GM12878 (cell line): ENCODE results near the gene RETREG1. TPM values are rescaled to one million over a fixed set of nuclear protein-coding genes. Genes with fewer than 3 reads are reported as not detected.

Experiments used
- ATAC-seq: fragments of 200-7000 bp; cut with Tn5 transposase; 3 replicates; pipeline ENCODE4 v1.9.1; 2020; ENCODE audit warnings: mild to moderate bottlenecking, moderate library complexity
- BruUV-seq: library from RNA; stranded (reverse); fragments of 400-500 nt; replicated peaks from 2 replicates; lab custom pipeline; 2021; lab: Mats Ljungman, UMichigan
- CTCF ChIA-PET: fragments of 300-600 bp; sonication (Branson Sonifier 250); formaldehyde crosslinking; extraction: SDS; loops from one replicate; lab custom pipeline; 2021; ENCODE audit warnings: inconsistent platforms; lab: Yijun Ruan, JAX
- POLR2A ChIA-PET: fragments of 350-600 bp; formaldehyde crosslinking; extraction: SDS; loops from one replicate; lab custom pipeline; 2021; ENCODE audit warnings: inconsistent platforms; lab: Charles Lee
- RAD21 ChIA-PET: fragments of 300-600 bp; sonication (Branson Sonifier 250); formaldehyde crosslinking; loops from one replicate; lab custom pipeline; 2023; ENCODE audit warnings: antibody characterized with exemption; ENCODE audit not compliant: unreplicated experiment; lab: Charles Lee
- SMC1A ChIA-PET: fragments of 300-600 bp; sonication (Branson Sonifier 250); formaldehyde crosslinking; loops from one replicate; lab custom pipeline; 2023; ENCODE audit not compliant: unreplicated experiment, uncharacterized antibody; lab: Charles Lee
- DNase-seq: peaks from one replicate; pipeline ENCODE4 v3.0.0-alpha.2; 2011; ENCODE audit warnings: low read depth, low spot score
- FAIRE-seq: peaks from 3 replicates; lab custom pipeline; 2011; peaks lifted over from hg19 to GRCh38; lab: Jason Lieb, UNC
- H2AFZ ChIP-seq: 2 replicates; pipeline ENCODE4 v1.6.0; 2011; ENCODE audit warnings: low read depth, low read length, control low read depth; ENCODE audit not compliant: control insufficient read depth
- H3K27ac ChIP-seq: 2 replicates; pipeline ENCODE4 v1.5.1; 2011; ENCODE audit warnings: control low read depth; ENCODE audit not compliant: control insufficient read depth, insufficient read depth
- H3K27me3 ChIP-seq, 2 experiments: replicated peaks in 1 of 2; 2 replicates each; pipeline versions ENCODE4 v1.6.0 to v1.6.1; 2011; ENCODE audit warnings: low read length in 1 of 2; ENCODE audit not compliant: control insufficient read depth in 2 of 2, insufficient read depth in 2 of 2
- H3K36me3 ChIP-seq, 2 experiments: 2 replicates each; pipeline ENCODE4 v1.5.1; 2011; ENCODE audit warnings: low read length in 1 of 2; ENCODE audit not compliant: control insufficient read depth in 2 of 2, insufficient read depth in 2 of 2
- H3K4me1 ChIP-seq: 2 replicates; pipeline ENCODE4 v1.6.1; 2011; ENCODE audit warnings: mild to moderate bottlenecking, low read length, moderate library complexity, mixed read lengths; ENCODE audit not compliant: control insufficient read depth, insufficient read depth
- H3K4me2 ChIP-seq: 2 replicates; pipeline ENCODE4 v1.6.0; 2011; ENCODE audit warnings: control low read depth; ENCODE audit not compliant: control insufficient read depth, insufficient read depth
- H3K4me3 ChIP-seq: fragments of 200-600 bp; sonication (generic); 2 replicates; pipeline ENCODE4 v1.5.1; 2016
- H3K79me2 ChIP-seq: 2 replicates; pipeline ENCODE4 v1.6.0; 2011; ENCODE audit warnings: low read length; ENCODE audit not compliant: control insufficient read depth, insufficient read depth
- H3K9ac ChIP-seq: 2 replicates; pipeline ENCODE4 v1.8.0; 2011; ENCODE audit warnings: low read length, control low read depth, mixed read lengths; ENCODE audit not compliant: control insufficient read depth, insufficient read depth
- H3K9me3 ChIP-seq: replicated peaks from 3 replicates; pipeline ENCODE4 v1.5.1; 2011; ENCODE audit warnings: mild to moderate bottlenecking, low read length; ENCODE audit not compliant: control insufficient read depth, insufficient read depth
- H4K20me1 ChIP-seq: 2 replicates; pipeline ENCODE4 v1.6.0; 2011; ENCODE audit not compliant: control insufficient read depth, insufficient read depth
- CBFB ChIP-seq: IDR thresholded peaks from 2 replicates; pipeline ENCODE4 v1.6.1; 2016; ENCODE audit warnings: antibody characterized with exemption, low read depth
- CHD1 ChIP-seq: IDR thresholded peaks from 2 replicates; pipeline ENCODE4 v1.6.1; 2012; ENCODE audit warnings: low read depth, low read length, improper control_type of control experiment
- CHD2 ChIP-seq: IDR thresholded peaks from 2 replicates; pipeline ENCODE4 v1.6.1; 2011; ENCODE audit warnings: low read depth, low read length, improper control_type of control experiment, borderline replicate concordance
- CREM ChIP-seq: IDR thresholded peaks from 2 replicates; pipeline ENCODE4 v1.6.1; 2014; ENCODE audit warnings: antibody characterized with exemption, low read depth
- LARP7 ChIP-seq: fragments of 450-650 bp; IDR thresholded peaks from 2 replicates; pipeline ENCODE4 v1.6.1; 2017; ENCODE audit warnings: mild to moderate bottlenecking
- MEF2B ChIP-seq: fragments of 450-650 bp; IDR thresholded peaks from 2 replicates; pipeline ENCODE4 v1.6.1; 2018; ENCODE audit warnings: mild to moderate bottlenecking, moderate library complexity; ENCODE audit not compliant: partially characterized antibody, poor library complexity, severe bottlenecking
- PML ChIP-seq: IDR thresholded peaks from 2 replicates; pipeline ENCODE4 v1.6.1; 2012; ENCODE audit warnings: low read length, inconsistent platforms
- RBBP5 ChIP-seq: fragments of 200-600 bp; sonication (generic); conservative IDR thresholded peaks from 2 replicates; pipeline ENCODE4 v1.6.1; 2016
- TCF7 ChIP-seq: IDR thresholded peaks from 2 replicates; pipeline ENCODE4 v1.6.1; 2014; ENCODE audit warnings: antibody characterized with exemption, borderline replicate concordance
- ZNF622 ChIP-seq: fragments of 450-650 bp; IDR thresholded peaks from 2 replicates; pipeline ENCODE4 v1.6.1; 2017; ENCODE audit warnings: mild to moderate bottlenecking, inconsistent platforms
- WGBS: methylation state at CpG from one replicate; pipeline ENCODE4 v1.1.6; 2016; ENCODE audit warnings: low lambda C conversion rate; ENCODE audit not compliant: insufficient replicate concordance, insufficient coverage; ENCODE audit errors: missing lambda C conversion rate; 5-methylcytosine and 5-hydroxymethylcytosine counted together
- in situ Hi-C: fragments of 300-500 bp; cut with MboI; formaldehyde crosslinking; loops from 9 replicates; pipeline ENCODE4 v1.14.3; 2018; ENCODE audit warnings: mixed read lengths
- intact Hi-C: fragments of 100-400 bp; cut with micrococcal nuclease; formaldehyde crosslinking; loops from one replicate; pipeline ENCODE4 v1.14.2; 2022; ENCODE audit not compliant: unreplicated experiment
- polyA plus RNA-seq, 11 experiments: library from polyadenylated mRNA; depleted of rRNA in 4 of 11; unstranded in 6 of 11; stranded (reverse) in 5 of 11; fragments of >200 nt; fragmentation: Nextera tagmentation in 4 of 11; fragmentation: Illumina TruSeq in 1 of 11; extraction: Ambion mirVana in 4 of 11; extraction: Trizol in 1 of 11; gene quantifications; 1 replicate in 1 of 11; 2 replicates in 10 of 11; pipeline versions ENCODE4 v1.2.1 to v1.2.3, GENCODE V29; 2011 to 2016; ENCODE audit warnings: inconsistent platforms in 2 of 11, missing spikeins in 2 of 11, low read depth in 1 of 11
- total RNA-seq, 4 experiments: library from RNA; depleted of rRNA in 3 of 4; stranded (reverse); fragments of >200 nt in 3 of 4; fragmentation: Illumina TruSeq in 1 of 4; extraction: Trizol in 1 of 4; gene quantifications; 2 replicates each; pipeline versions ENCODE4 v1.2.1 to v1.2.3, GENCODE V29; 2013 to 2021
- TF ChIP-seq, protein P1 (sequence below): IDR thresholded peaks from 2 replicates; pipeline ENCODE4 v1.6.1; 2012; ENCODE audit warnings: improper control_type of control experiment, low read depth, low read length; ENCODE audit not compliant: insufficient replicate concordance

RETREG1 gene
- total and polyA plus RNA-seq, 10 of the 15 experiments (the other 5 are each of a cell fraction or from before 2014, with no cell fraction given): 3.9 to 8.9 (median 6.4) TPM

GRCh38 chr5:16568875-16569580 lies 47.8 kb downstream of the RETREG1 start:
- ChIA-PET SMC1A (no interaction called here), POLR2A (no interaction called here), RAD21 (no interaction called here), CTCF (interaction anchor here (0.6 to 1.3 kb wide), 2 partner anchors 15 to 79 kb away, joined by 3 to 5 read pairs; no protein-coding TSS in a partner anchor)
- no peaks in the 10 kb centered on the region for H3K79me2 ChIP-seq
- H3K9ac ChIP-seq: no peak overlapping the region
- TF ChIP-seq LARP7: no peak
- TF ChIP-seq, protein P1, sequence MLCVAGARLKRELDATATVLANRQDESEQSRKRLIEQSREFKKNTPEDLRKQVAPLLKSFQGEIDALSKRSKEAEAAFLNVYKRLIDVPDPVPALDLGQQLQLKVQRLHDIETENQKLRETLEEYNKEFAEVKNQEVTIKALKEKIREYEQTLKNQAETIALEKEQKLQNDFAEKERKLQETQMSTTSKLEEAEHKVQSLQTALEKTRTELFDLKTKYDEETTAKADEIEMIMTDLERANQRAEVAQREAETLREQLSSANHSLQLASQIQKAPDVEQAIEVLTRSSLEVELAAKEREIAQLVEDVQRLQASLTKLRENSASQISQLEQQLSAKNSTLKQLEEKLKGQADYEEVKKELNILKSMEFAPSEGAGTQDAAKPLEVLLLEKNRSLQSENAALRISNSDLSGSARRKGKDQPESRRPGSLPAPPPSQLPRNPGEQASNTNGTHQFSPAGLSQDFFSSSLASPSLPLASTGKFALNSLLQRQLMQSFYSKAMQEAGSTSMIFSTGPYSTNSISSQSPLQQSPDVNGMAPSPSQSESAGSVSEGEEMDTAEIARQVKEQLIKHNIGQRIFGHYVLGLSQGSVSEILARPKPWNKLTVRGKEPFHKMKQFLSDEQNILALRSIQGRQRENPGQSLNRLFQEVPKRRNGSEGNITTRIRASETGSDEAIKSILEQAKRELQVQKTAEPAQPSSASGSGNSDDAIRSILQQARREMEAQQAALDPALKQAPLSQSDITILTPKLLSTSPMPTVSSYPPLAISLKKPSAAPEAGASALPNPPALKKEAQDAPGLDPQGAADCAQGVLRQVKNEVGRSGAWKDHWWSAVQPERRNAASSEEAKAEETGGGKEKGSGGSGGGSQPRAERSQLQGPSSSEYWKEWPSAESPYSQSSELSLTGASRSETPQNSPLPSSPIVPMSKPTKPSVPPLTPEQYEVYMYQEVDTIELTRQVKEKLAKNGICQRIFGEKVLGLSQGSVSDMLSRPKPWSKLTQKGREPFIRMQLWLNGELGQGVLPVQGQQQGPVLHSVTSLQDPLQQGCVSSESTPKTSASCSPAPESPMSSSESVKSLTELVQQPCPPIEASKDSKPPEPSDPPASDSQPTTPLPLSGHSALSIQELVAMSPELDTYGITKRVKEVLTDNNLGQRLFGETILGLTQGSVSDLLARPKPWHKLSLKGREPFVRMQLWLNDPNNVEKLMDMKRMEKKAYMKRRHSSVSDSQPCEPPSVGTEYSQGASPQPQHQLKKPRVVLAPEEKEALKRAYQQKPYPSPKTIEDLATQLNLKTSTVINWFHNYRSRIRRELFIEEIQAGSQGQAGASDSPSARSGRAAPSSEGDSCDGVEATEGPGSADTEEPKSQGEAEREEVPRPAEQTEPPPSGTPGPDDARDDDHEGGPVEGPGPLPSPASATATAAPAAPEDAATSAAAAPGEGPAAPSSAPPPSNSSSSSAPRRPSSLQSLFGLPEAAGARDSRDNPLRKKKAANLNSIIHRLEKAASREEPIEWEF: no peak
- no peak for TF ChIP-seq MEF2B
- TF ChIP-seq RBBP5: no peak
- TF ChIP-seq TCF7: no peak
- no peak for TF ChIP-seq PML
- TF ChIP-seq CREM: no peak
- no peak for TF ChIP-seq CBFB
- no peak for TF ChIP-seq CHD1
- TF ChIP-seq CHD2: no peak
- TF ChIP-seq ZNF622: no peak
- H3K4me1 ChIP-seq: no peaks in the 10 kb centered on the region
- H2AFZ ChIP-seq: no peak overlapping the region
- H3K36me3 ChIP-seq: no peaks in the 10 kb centered on the region
- H3K4me2 ChIP-seq: no peak overlapping the region
- no peak for FAIRE-seq
- no peak overlapping the region for H3K4me3 ChIP-seq
- H3K9me3 ChIP-seq: no peaks in the 10 kb centered on the region
- H3K27ac ChIP-seq: no peak overlapping the region
- no peak for ATAC-seq
- in situ Hi-C loops: no loop called here
- H4K20me1 ChIP-seq: no peaks in the 10 kb centered on the region
- 60% methylated on average over 16 of the region's 16 CpGs for WGBS
- no peak for DNase-seq
- H3K27me3 ChIP-seq: no peaks in the 10 kb centered on the region
- intact Hi-C loops: no loop called here
- no TSS peak for BruUV-seq
